Neural progenitor cell (in vitro differentiated cells): ENCODE data around the gene BEAN1. TPM values are rescaled to one million over a fixed set of nuclear protein-coding genes. Genes with fewer than 3 reads are reported as not detected.
"Not testable (repeated sequence)": the region's sequence is repeated elsewhere in the genome, so short reads cannot be mapped to it uniquely, and the experiment has no call there.

ENCODE experiments used
- DNase-seq: peaks from one replicate; pipeline ENCODE4 v3.0.0-alpha.2; 2016; ENCODE audit warnings: low spot score
- H2AFZ ChIP-seq: fragments of 200-600 bp; sonication (generic); replicated peaks from 2 replicates; pipeline ENCODE4 v1.6.1; 2016; ENCODE audit warnings: antibody characterized with exemption
- H3F3A ChIP-seq: fragments of 200-600 bp; sonication (generic); 2 replicates; pipeline ENCODE4 v1.6.1; 2016; ENCODE audit warnings: antibody characterized with exemption, low read depth
- H3K27ac ChIP-seq: fragments of 200-600 bp; sonication (generic); 2 replicates; pipeline ENCODE4 v1.5.1; 2016; ENCODE audit warnings: mild to moderate bottlenecking
- H3K27me3 ChIP-seq: fragments of 200-600 bp; sonication (generic); 2 replicates; pipeline ENCODE4 v1.6.1; 2016; ENCODE audit warnings: mild to moderate bottlenecking, moderate library complexity
- H3K36me3 ChIP-seq: fragments of 200-600 bp; sonication (generic); 2 replicates; pipeline ENCODE4 v1.5.1; 2016
- H3K4me1 ChIP-seq: fragments of 200-600 bp; sonication (generic); 2 replicates; pipeline ENCODE4 v1.6.1; 2016; ENCODE audit warnings: mixed run types
- H3K4me2 ChIP-seq: fragments of 200-600 bp; sonication (generic); 2 replicates; pipeline ENCODE4 v1.6.1; 2016
- H3K4me3 ChIP-seq: fragments of 200-600 bp; sonication (generic); 2 replicates; pipeline ENCODE4 v1.5.1; 2016
- H3K79me2 ChIP-seq: fragments of 200-600 bp; sonication (generic); 2 replicates; pipeline ENCODE4 v1.6.1; 2016; ENCODE audit warnings: low read depth
- H3K9ac ChIP-seq: fragments of 200-600 bp; sonication (generic); 2 replicates; pipeline ENCODE4 v1.6.1; 2016
- H3K9me3 ChIP-seq: fragments of 200-600 bp; sonication (generic); 2 replicates; pipeline ENCODE4 v1.5.1; 2016; ENCODE audit warnings: low read depth
- H4K20me1 ChIP-seq: fragments of 200-600 bp; sonication (generic); 2 replicates; pipeline ENCODE4 v1.6.1; 2016; ENCODE audit warnings: low read depth
- H3K27ac Mint-ChIP-seq: 3 replicates; pipeline ENCODE4 v1.8.0; 2021; ENCODE audit warnings: mixed read lengths
- H3K27me3 Mint-ChIP-seq: 2 replicates; pipeline ENCODE4 v1.8.0; 2022; ENCODE audit warnings: low read depth, mild to moderate bottlenecking, inconsistent platforms, moderate library complexity, mixed read lengths; ENCODE audit not compliant: insufficient read depth
- H3K36me3 Mint-ChIP-seq: 3 replicates; pipeline ENCODE4 v1.8.0; 2021; ENCODE audit warnings: mixed read lengths
- H3K4me1 Mint-ChIP-seq: 3 replicates; pipeline ENCODE4 v1.8.0; 2021; ENCODE audit warnings: mixed read lengths
- H3K4me3 Mint-ChIP-seq: 3 replicates; pipeline ENCODE4 v1.8.0; 2021; ENCODE audit warnings: mild to moderate bottlenecking, moderate library complexity, mixed read lengths
- H3K9me3 Mint-ChIP-seq: 3 replicates; pipeline ENCODE4 v1.8.0; 2020; ENCODE audit warnings: mixed read lengths
- EZH2 ChIP-seq: fragments of 200-600 bp; sonication (generic); IDR thresholded peaks from 2 replicates; pipeline ENCODE4 v1.6.1; 2017; ENCODE audit warnings: antibody characterized with exemption, mild to moderate bottlenecking, moderate library complexity
- EZH2phosphoT487 ChIP-seq: fragments of 200-600 bp; sonication (generic); IDR thresholded peaks from 2 replicates; pipeline ENCODE4 v1.6.1; 2017; ENCODE audit warnings: antibody characterized with exemption
- total RNA-seq: library from RNA; depleted of rRNA; stranded (reverse); fragments of >200 nt; gene quantifications from 2 replicates; pipeline ENCODE4 v1.2.3, GENCODE V29; 2015; ENCODE audit warnings: low replicate concordance
- TF ChIP-seq, protein P1 (sequence below): fragments of 200-600 bp; sonication (generic); IDR thresholded peaks from 2 replicates; pipeline ENCODE4 v1.5.1; 2017; ENCODE audit warnings: antibody characterized with exemption, mild to moderate bottlenecking

BEAN1 gene
- total RNA-seq, 1 donor from 2014 or later: 0.32 TPM

DNA sequence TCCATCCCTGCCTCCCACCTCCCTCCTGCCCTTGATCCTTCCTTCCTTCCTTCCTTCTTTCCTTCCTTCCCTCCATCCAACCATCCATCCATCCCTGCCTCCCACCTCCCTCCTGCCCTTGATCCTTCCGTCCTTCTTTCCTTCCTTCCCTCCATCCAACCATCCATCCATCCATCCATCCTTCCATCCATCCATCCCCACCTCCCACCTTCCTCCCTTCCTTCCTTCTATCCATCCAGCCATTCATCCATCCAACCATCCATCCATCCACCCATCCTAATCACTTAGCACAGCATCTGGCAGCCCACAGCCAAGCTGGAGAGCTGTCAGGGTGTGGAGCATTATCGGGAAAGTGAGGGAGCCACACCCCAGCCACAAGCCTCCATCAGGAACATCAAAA is 68.3 kb downstream of the BEAN1 start:
- H3K27ac Mint-ChIP-seq: no peak overlapping the region
- no peaks in the 10 kb centered on the region for H3K27me3 ChIP-seq
- peaks cover 2% of the 10 kb centered on the region for H3K27me3 Mint-ChIP-seq
- H3K36me3 Mint-ChIP-seq: peaks cover 3% of the 10 kb centered on the region
- no peaks in the 10 kb centered on the region for H3K9me3 ChIP-seq
- no peak overlapping the region for H3K4me3 ChIP-seq
- H2AFZ ChIP-seq: no peak overlapping the region
- H3K4me1 ChIP-seq: no peaks in the 10 kb centered on the region
- no peaks in the 10 kb centered on the region for H3K79me2 ChIP-seq
- H4K20me1 ChIP-seq: no peaks in the 10 kb centered on the region
- H3K27ac ChIP-seq: no peak overlapping the region
- no peaks in the 10 kb centered on the region for H3K4me1 Mint-ChIP-seq
- peaks cover 19% of the 10 kb centered on the region for H3K9me3 Mint-ChIP-seq
- no peak overlapping the region for H3K4me3 Mint-ChIP-seq
- TF ChIP-seq, protein P1, sequence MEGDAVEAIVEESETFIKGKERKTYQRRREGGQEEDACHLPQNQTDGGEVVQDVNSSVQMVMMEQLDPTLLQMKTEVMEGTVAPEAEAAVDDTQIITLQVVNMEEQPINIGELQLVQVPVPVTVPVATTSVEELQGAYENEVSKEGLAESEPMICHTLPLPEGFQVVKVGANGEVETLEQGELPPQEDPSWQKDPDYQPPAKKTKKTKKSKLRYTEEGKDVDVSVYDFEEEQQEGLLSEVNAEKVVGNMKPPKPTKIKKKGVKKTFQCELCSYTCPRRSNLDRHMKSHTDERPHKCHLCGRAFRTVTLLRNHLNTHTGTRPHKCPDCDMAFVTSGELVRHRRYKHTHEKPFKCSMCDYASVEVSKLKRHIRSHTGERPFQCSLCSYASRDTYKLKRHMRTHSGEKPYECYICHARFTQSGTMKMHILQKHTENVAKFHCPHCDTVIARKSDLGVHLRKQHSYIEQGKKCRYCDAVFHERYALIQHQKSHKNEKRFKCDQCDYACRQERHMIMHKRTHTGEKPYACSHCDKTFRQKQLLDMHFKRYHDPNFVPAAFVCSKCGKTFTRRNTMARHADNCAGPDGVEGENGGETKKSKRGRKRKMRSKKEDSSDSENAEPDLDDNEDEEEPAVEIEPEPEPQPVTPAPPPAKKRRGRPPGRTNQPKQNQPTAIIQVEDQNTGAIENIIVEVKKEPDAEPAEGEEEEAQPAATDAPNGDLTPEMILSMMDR: no peak
- TF ChIP-seq EZH2phosphoT487 (no peak), EZH2 (no peak)
- no peaks in the 10 kb centered on the region for H3F3A ChIP-seq
- no peak overlapping the region for H3K4me2 ChIP-seq
- no peak for DNase-seq
- no peaks in the 10 kb centered on the region for H3K36me3 ChIP-seq
- no peak overlapping the region for H3K9ac ChIP-seq

DNA sequence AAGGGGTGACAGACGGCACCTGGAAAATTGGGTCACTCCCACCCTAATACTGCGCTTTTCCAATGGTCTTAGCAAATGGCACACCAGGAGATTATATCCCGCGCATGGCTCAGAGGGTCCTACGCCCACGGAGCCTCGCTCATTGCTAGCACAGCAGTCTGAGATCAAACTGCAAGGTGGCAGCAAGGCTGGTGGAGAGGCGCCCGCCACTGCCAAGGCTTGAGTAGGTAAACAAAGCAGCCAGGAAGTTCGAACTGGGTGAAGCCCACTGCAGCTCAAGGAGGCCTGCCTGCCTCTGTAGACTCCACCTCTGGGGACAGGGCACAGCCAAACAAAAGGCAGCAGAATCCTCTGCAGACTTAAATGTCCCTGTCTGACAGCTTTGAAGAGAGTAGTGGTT is 69.1 kb downstream of the BEAN1 start:
- not testable (repeated sequence) for H3K4me2 ChIP-seq, H3F3A ChIP-seq, H3K27ac Mint-ChIP-seq, H3K9ac ChIP-seq, H4K20me1 ChIP-seq, H3K4me3 ChIP-seq, H3K27ac ChIP-seq, H3K36me3 ChIP-seq, H3K36me3 Mint-ChIP-seq, H3K9me3 ChIP-seq, H3K27me3 ChIP-seq, H3K4me1 ChIP-seq, H2AFZ ChIP-seq, DNase-seq, H3K79me2 ChIP-seq, H3K27me3 Mint-ChIP-seq, H3K4me1 Mint-ChIP-seq, H3K4me3 Mint-ChIP-seq
- peaks cover 19% of the 10 kb centered on the region for H3K9me3 Mint-ChIP-seq

DNA sequence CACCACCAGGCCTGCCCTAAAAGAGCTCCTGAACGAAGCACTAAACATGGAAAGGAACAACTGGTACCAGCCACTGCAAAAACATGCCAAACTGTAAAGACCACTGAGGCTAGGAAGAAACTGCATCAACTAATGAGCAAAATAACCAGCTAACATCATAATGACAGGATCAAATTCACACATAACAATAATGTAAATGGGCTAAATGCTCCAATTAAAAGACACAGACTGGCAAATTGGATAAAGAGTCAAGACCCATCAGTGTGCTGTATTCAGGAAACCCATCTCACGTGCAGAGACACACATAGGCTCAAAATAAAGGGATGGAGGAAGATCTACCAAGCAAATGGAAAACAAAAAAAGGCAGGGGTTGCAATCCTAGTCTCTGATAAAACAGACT is 70.8 kb downstream of the BEAN1 start:
- not testable (repeated sequence) for H3K36me3 Mint-ChIP-seq, H3K4me1 ChIP-seq, H3K36me3 ChIP-seq, H2AFZ ChIP-seq, H3K27ac Mint-ChIP-seq, H3K27me3 ChIP-seq, DNase-seq, H3K9me3 ChIP-seq, H3K4me2 ChIP-seq, H3K79me2 ChIP-seq, H3K9ac ChIP-seq, H3F3A ChIP-seq, H3K4me3 ChIP-seq, H3K27me3 Mint-ChIP-seq, H3K4me1 Mint-ChIP-seq, H4K20me1 ChIP-seq, H3K27ac ChIP-seq, H3K4me3 Mint-ChIP-seq
- H3K9me3 Mint-ChIP-seq: peaks cover 19% of the 10 kb centered on the region

DNA sequence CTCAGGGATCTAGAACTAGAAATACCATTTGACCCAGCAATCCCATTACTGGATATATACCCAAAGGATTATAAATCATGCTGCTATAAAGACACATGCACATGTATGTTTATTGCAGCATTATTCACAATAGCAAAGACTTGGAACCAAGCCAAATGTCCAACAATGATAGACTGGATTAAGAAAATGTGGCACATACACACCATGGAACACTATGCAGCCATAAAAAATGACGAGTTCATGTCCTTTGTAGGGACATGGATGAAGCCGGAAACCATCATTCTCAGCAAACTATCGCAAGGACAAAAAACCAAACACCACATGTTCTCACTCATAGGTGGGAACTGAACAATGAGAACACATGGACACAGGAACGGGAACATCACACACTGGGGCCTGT is 74.5 kb downstream of the BEAN1 start:
- not testable (repeated sequence) for H3K4me2 ChIP-seq, H3K4me3 ChIP-seq, H3K4me1 Mint-ChIP-seq, H3K4me3 Mint-ChIP-seq, H3K4me1 ChIP-seq, H2AFZ ChIP-seq, H3K27me3 Mint-ChIP-seq, H3K27me3 ChIP-seq, H3K27ac ChIP-seq, H3K36me3 ChIP-seq, H3K36me3 Mint-ChIP-seq, DNase-seq, H3K9me3 ChIP-seq, H3K79me2 ChIP-seq, H3F3A ChIP-seq, H3K27ac Mint-ChIP-seq, H4K20me1 ChIP-seq, H3K9ac ChIP-seq
- peaks cover 11% of the 10 kb centered on the region for H3K9me3 Mint-ChIP-seq

DNA sequence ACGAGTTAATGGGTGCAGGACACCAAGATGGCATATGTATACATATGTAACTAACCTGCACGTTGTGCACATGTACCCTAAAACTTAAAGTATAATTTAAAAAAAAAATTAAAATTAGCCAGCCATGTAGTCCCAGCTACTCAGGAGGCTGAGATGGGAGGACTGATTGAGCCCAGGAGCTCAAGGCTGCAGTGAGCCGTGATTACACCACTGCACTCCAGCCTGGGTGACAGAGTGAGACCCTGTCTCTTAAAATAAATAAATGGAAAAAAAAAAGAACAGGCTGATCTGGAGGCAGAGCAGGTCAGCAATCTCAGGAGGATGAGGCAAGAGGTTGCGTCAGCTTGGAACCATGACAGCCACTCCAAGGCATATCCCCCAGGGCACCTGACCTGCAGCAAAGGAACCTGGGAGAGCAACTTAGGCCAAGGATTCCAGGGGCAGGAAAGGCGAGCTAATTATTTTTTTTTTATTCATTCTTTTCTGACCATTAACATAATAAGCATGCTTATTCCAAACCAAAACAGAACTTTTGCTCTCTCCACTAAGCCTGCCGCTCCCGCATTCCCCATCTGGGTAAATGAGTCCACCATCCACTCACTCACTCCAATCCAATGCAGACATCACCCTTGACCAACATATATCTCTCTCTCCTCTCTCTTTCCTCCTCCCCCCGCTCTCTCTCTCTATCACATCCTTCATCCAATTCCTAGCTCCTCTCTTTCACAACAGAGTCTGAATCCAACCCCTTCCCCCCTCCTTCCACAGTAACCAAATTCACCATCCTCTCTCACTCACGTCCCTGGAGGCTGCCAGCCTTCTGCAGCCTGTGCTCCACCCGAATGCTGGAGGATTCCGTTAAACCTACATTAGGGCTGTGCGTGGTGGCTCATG is 75.2 kb downstream of the BEAN1 start:
- no peak overlapping the region for H3K4me2 ChIP-seq
- H3K27me3 Mint-ChIP-seq: peaks cover 3% of the 10 kb centered on the region
- no peaks in the 10 kb centered on the region for H3K79me2 ChIP-seq
- H3K4me1 Mint-ChIP-seq: no peaks in the 10 kb centered on the region
- no peak overlapping the region for H2AFZ ChIP-seq
- no peaks in the 10 kb centered on the region for H4K20me1 ChIP-seq
- H3K27ac ChIP-seq: no peak overlapping the region
- H3K27ac Mint-ChIP-seq: no peak overlapping the region
- H3K4me3 Mint-ChIP-seq: no peak overlapping the region
- peaks cover 3% of the 10 kb centered on the region for H3K36me3 Mint-ChIP-seq
- H3K9me3 ChIP-seq: no peaks in the 10 kb centered on the region
- no peaks in the 10 kb centered on the region for H3F3A ChIP-seq
- no peak for DNase-seq
- no peak overlapping the region for H3K9ac ChIP-seq
- TF ChIP-seq EZH2phosphoT487 (no peak), EZH2 (no peak)
- TF ChIP-seq, protein P1: no peak
- H3K4me1 ChIP-seq: no peaks in the 10 kb centered on the region
- H3K4me3 ChIP-seq: no peak overlapping the region
- H3K27me3 ChIP-seq: no peaks in the 10 kb centered on the region
- H3K9me3 Mint-ChIP-seq: peaks cover 7% of the 10 kb centered on the region
- H3K36me3 ChIP-seq: no peaks in the 10 kb centered on the region
